GM19238 (cell line): ENCODE measurements around the gene PRR5L.

Experiments
- DNase-seq: peaks from one replicate; pipeline ENCODE4 v3.0.0; 2011; ENCODE audit warnings: low spot score; ENCODE audit not compliant: insufficient read length

The PRR5L gene

GRCh38 chr11:36326524-36327419 is 30.7 kb downstream of the PRR5L start:
- no peak for DNase-seq

GRCh38 chr11:36328966-36329673 is 33.0 kb downstream of the PRR5L start:
- no peak for DNase-seq

GRCh38 chr11:36330411-36330810 is 34.3 kb downstream of the PRR5L start:
- DNase-seq, result no peak

GRCh38 chr11:36333468-36333867 is 37.4 kb downstream of the PRR5L start:
- DNase-seq, result no peak

- DNase-seq, result no peak
Observed at GRCh38 chr11:36333897-36334296, 37.8 kb downstream of the PRR5L start.

GRCh38 chr11:36339888-36340287 is 43.8 kb downstream of the PRR5L start:
- DNase-seq, result no peak

GRCh38 chr11:36340897-36341296 is 44.8 kb downstream of the PRR5L start:
- DNase-seq, result no peak

- no peak for DNase-seq
Observed at GRCh38 chr11:36341915-36342314, 45.8 kb downstream of the PRR5L start.

- no peak for DNase-seq
Observed at GRCh38 chr11:36342327-36342726, 46.2 kb downstream of the PRR5L start.

- DNase-seq, result no peak
Observed at GRCh38 chr11:36343436-36343835, 47.3 kb downstream of the PRR5L start.

GRCh38 chr11:36345084-36345511 is 49.0 kb downstream of the PRR5L start:
- no peak for DNase-seq

GRCh38 chr11:36345535-36346141 is 49.5 kb downstream of the PRR5L start:
- no peak for DNase-seq

GRCh38 chr11:36346562-36347383 is 50.7 kb downstream of the PRR5L start:
- no peak for DNase-seq

- DNase-seq, result no peak
Observed at GRCh38 chr11:36347384-36347906, 51.4 kb downstream of the PRR5L start.

GRCh38 chr11:36349351-36350136 is 53.5 kb downstream of the PRR5L start:
- DNase-seq, result no peak

GRCh38 chr11:36350137-36350513 is 54.0 kb downstream of the PRR5L start:
- no peak for DNase-seq

GRCh38 chr11:36352922-36353321 is 56.8 kb downstream of the PRR5L start:
- DNase-seq, result no peak

- DNase-seq, result no peak
Observed at GRCh38 chr11:36354221-36355003, 58.3 kb downstream of the PRR5L start.

- DNase-seq, result no peak
Observed at GRCh38 chr11:36356201-36356600, 60.1 kb downstream of the PRR5L start.
